Activated CD8-positive, alpha-beta T cell treated with anti-CD3 and anti-CD28 coated beads for 36 hours (primary cell): ENCODE data around the gene ANXA11. TPM values are rescaled to one million over a fixed set of nuclear protein-coding genes. Genes with fewer than 3 reads are reported as not detected.

Source experiments
- ATAC-seq: fragments of 200-7000 bp; cut with Tn5 transposase; one replicate; pipeline ENCODE4 v1.10.0; 2021; ENCODE audit warnings: mild to moderate bottlenecking, moderate library complexity
- CTCF ChIA-PET: fragments of 350-600 bp; sonication (Branson Sonifier 250); formaldehyde crosslinking; loops from one replicate; lab custom pipeline; 2021; ENCODE audit warnings: antibody characterized with exemption; lab: Charles Lee
- POLR2A ChIA-PET: fragments of 350-600 bp; sonication (Branson Sonifier 250); formaldehyde crosslinking; loops from one replicate; lab custom pipeline; 2021; ENCODE audit warnings: antibody characterized with exemption; lab: Charles Lee
- DNase-seq: peaks from one replicate; pipeline ENCODE4 v3.0.0-alpha.2; 2020
- H3K27ac Mint-ChIP-seq: one replicate; pipeline ENCODE4 v1.8.0; 2021; ENCODE audit warnings: mild to moderate bottlenecking, mixed read lengths
- H3K27me3 Mint-ChIP-seq: one replicate; pipeline ENCODE4 v1.8.0; 2021; ENCODE audit warnings: mixed read lengths
- H3K36me3 Mint-ChIP-seq: one replicate; pipeline ENCODE4 v1.8.0; 2021; ENCODE audit warnings: low read depth, mixed read lengths
- H3K4me1 Mint-ChIP-seq: one replicate; pipeline ENCODE4 v1.8.0; 2021; ENCODE audit warnings: low read depth, mixed read lengths
- H3K4me3 Mint-ChIP-seq: one replicate; pipeline ENCODE4 v1.8.0; 2021; ENCODE audit warnings: mild to moderate bottlenecking, moderate library complexity, mixed read lengths
- H3K9me3 Mint-ChIP-seq: one replicate; pipeline ENCODE4 v1.8.0; 2021; ENCODE audit warnings: mixed read lengths
- intact Hi-C: fragments of 100-400 bp; cut with micrococcal nuclease; formaldehyde crosslinking; loops from one replicate; pipeline ENCODE4 v1.10.0; 2022
- total RNA-seq, 2 experiments: library from RNA; stranded (reverse); gene quantifications; one replicate each; pipeline ENCODE4 v1.2.3, GENCODE V29; 2021
- TF ChIP-seq, protein P1 (sequence below): fragments of 200-600 bp; IDR thresholded peaks from one replicate; pipeline ENCODE4 v1.8.0; 2022; ENCODE audit warnings: antibody characterized with exemption, mild to moderate bottlenecking

Gene ANXA11
- total RNA-seq, 2 experiments from 2014 or later = 226 to 238 TPM

DNA sequence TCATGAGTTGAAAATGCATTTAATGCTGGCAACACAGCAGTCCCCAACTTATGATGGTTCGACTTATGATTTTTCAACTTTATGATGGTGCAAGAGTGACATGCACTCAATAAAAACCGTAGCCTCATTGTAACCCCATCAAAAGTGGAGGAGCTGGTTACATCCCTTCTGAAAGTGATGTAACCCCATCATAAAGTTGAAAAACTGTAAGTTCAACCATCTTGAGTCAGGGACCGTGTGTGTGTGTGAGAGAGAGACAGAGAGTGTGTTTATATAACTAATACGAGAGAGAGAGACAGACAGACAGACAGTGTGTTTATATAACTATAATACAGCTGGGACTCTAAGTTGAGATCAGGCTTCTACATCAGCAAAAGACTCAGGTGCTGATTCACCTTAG lies 21.0 kb downstream of the ANXA11 start:
- no peak for DNase-seq
- no peaks in the 10 kb centered on the region for H3K9me3 Mint-ChIP-seq
- no peak for ATAC-seq
- H3K27me3 Mint-ChIP-seq = no peaks in the 10 kb centered on the region
- H3K36me3 Mint-ChIP-seq = peaks cover 25% of the 10 kb centered on the region
- ChIA-PET CTCF (interaction anchor here (0.7 to 2.3 kb wide), 8 partner anchors 8 to 40 kb away, joined by 3 to 10 read pairs (median 5); no protein-coding TSS in a partner anchor), POLR2A (interaction anchor here (0.5 to 2.1 kb wide), 8 partner anchors 8 to 389 kb away, joined by 3 to 10 read pairs (median 5); no protein-coding TSS in a partner anchor)
- H3K4me1 Mint-ChIP-seq = peaks cover 91% of the 10 kb centered on the region
- peak overlapping the region; percentile 95 for H3K27ac Mint-ChIP-seq
- H3K4me3 Mint-ChIP-seq = no peak overlapping the region
- TF ChIP-seq, protein P1, sequence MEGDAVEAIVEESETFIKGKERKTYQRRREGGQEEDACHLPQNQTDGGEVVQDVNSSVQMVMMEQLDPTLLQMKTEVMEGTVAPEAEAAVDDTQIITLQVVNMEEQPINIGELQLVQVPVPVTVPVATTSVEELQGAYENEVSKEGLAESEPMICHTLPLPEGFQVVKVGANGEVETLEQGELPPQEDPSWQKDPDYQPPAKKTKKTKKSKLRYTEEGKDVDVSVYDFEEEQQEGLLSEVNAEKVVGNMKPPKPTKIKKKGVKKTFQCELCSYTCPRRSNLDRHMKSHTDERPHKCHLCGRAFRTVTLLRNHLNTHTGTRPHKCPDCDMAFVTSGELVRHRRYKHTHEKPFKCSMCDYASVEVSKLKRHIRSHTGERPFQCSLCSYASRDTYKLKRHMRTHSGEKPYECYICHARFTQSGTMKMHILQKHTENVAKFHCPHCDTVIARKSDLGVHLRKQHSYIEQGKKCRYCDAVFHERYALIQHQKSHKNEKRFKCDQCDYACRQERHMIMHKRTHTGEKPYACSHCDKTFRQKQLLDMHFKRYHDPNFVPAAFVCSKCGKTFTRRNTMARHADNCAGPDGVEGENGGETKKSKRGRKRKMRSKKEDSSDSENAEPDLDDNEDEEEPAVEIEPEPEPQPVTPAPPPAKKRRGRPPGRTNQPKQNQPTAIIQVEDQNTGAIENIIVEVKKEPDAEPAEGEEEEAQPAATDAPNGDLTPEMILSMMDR = no peak
- intact Hi-C loops = no loop called here

DNA sequence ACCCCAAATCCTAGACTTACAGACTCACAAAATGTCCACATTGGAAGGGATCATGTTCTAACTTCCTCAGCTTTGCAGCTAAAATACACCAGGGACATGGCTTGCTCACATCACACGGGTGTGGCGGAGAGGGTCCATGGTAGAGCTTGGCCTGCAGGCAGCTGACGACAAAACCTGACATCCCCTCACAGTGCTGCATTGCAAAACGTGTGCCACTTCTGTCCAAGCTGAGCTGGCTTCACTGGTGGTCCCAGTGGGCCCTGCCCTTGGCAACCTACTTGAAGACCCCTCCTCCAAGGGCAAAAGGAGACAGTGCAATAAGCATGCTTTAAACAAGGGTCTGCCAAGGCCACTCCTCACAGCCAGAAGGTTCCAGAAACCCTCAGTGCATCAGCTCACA lies 21.9 kb downstream of the ANXA11 start:
- Mint-ChIP-seq H3K27ac (no peak overlapping the region), H3K27me3 (no peaks in the 10 kb centered on the region), H3K36me3 (peaks cover 25% of the 10 kb centered on the region), H3K4me1 (peaks cover 89% of the 10 kb centered on the region), H3K9me3 (no peaks in the 10 kb centered on the region), H3K4me3 (no peak overlapping the region)
- TF ChIP-seq, protein P1 = no peak
- intact Hi-C loops = no loop called here
- ChIA-PET POLR2A (interaction anchor here (0.9 to 1.3 kb wide), 5 partner anchors 11 to 20 kb away, joined by 4 to 6 read pairs (median 5); no protein-coding TSS in a partner anchor), CTCF (interaction anchor here (0.9 to 1.3 kb wide), 2 partner anchors 12 to 39 kb away, joined by 3 to 4 read pairs; no protein-coding TSS in a partner anchor)
- DNase-seq (no peak), ATAC-seq (no peak)

DNA sequence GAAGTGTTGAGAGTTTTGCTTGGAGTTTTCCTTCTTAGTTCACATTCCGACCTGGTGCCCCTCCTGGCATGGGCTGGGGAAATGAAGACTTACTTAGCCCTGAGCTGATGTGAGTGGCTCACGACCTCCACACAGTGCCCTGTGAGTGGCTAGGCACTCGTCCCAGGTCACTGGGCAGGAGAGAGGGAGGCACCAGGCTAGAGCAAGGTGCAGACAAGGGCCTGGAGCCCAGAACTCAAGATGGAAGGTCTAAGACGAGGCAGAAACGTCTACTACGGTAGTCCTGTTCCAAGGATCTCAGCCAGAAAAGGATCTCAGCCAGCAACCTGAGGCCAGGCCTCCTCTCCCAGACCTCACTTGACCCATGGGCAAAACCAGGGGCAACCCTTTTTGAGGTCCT lies 22.4 kb downstream of the ANXA11 start:
- intact Hi-C loops = no loop called here
- no peak for DNase-seq
- CTCF ChIA-PET = interaction anchor here (0.9 to 1.3 kb wide), 3 partner anchors 13 to 39 kb away, joined by 3 to 4 read pairs (median 3); no protein-coding TSS in a partner anchor
- Mint-ChIP-seq H3K4me1 (peaks cover 91% of the 10 kb centered on the region), H3K9me3 (no peaks in the 10 kb centered on the region), H3K4me3 (no peak overlapping the region), H3K27me3 (no peaks in the 10 kb centered on the region), H3K27ac (peak overlapping the region; percentile 71), H3K36me3 (peaks cover 25% of the 10 kb centered on the region)
- POLR2A ChIA-PET = interaction anchor here (0.9 to 1.3 kb wide), 4 partner anchors 11 to 21 kb away, joined by 4 to 6 read pairs (median 4); no protein-coding TSS in a partner anchor
- TF ChIP-seq, protein P1 = no peak
- ATAC-seq = no peak

DNA sequence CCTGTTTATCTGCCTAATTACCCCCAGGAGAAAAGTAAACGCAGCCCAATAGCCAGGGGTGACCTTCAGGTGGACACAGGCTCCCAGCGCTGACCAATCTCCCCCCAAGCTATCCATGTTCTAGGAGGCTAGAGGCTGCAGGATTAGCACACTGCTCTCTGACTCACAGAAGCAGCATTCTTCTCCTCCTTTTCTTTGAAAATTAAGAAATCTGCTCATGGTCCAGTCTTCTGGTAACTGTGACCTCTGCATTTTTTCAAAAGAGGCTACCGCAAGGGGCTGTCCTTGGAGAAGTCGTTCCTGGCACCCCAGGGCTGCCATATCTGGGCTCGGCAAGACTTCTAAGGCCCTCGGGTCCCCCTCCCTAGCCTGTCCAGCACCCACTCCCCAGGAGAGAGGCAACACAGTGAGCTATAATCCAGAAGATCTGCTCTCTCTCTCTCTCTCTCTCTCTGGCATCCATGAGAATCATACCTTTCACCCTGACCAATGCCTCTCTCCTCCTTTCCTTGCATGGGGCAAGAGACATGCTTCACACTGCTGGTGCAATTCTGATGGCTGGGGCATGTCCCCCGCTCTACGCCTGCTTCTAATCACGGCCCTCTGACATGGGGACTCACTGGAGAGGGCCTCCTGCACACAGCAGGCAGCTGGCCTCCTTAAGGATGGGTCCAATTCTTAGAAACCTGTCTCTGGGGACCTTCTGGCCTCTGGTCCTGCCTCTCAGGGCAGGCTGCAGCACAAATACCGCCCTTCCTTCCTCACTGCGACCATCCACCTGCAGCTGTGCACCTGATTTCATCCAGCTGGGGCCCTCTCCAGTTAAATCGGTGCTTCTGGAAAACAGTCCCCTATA lies 27.3 kb downstream of the ANXA11 start:
- peaks cover 16% of the 10 kb centered on the region for H3K36me3 Mint-ChIP-seq
- ChIA-PET POLR2A (interaction anchor here (1.1 to 1.6 kb wide), 4 partner anchors 11 to 27 kb away, joined by 3 to 6 read pairs (median 4); no protein-coding TSS in a partner anchor), CTCF (interaction anchor here (1.8 kb wide), 1 partner anchor 34 kb away, joined by 4 read pairs; no protein-coding TSS in a partner anchor)
- intact Hi-C loops = no loop called here
- H3K9me3 Mint-ChIP-seq = no peaks in the 10 kb centered on the region
- ATAC-seq (no peak), DNase-seq (no peak)
- TF ChIP-seq, protein P1 = no peak
- H3K27me3 Mint-ChIP-seq = no peaks in the 10 kb centered on the region
- H3K27ac Mint-ChIP-seq = peak overlapping the region; percentile 28
- H3K4me1 Mint-ChIP-seq = peaks cover 61% of the 10 kb centered on the region
- H3K4me3 Mint-ChIP-seq = no peak overlapping the region
